NCI-H510A treated with DMSO at 0.1 percent for 48 hours (cell line): ENCODE results near the gene SGO1.

Experiments
- DNase-seq: peaks from one replicate; lab custom pipeline; 2025; lab: John Stamatoyannopoulos, UW

SGO1 gene

DNA sequence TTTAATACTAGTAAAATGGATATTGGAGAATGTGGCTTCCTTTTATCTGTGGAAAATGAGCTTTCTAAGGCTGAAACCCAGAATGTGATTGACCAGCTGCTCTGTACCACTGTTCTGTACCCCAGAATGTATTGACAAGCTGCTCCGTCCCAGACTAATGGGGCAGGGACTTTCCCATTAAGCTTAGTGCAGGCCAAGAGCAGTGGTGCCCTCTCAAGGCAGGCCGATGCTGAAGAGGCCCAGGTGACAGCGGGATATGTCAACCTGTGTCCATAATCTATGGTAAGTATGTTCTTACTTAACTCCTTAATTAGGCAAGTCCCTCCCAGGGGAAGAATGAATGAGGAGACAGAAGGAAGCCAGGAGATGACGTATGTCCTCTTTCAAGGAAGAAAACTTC, 31.1 kb downstream of the SGO1 start:
- DNase-seq: no peak

DNA sequence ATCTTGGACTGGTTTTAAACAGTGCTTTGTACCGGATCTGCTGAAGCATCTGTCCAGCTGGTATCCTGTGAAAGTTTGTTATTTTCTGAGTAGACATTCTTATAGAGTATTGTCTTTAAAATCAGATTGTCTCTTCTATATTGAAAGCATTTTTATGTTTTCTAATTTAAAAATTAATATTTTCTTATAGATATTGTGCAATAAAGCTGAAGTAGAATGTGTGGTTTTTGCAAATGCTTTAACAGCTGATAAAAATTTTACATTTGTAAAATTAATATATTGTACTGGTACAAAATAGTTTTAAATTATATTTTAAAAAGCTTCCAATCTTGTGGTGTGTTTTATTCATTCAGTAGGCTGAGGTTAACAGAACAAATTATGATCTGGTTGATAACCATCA, 31.9 kb downstream of the SGO1 start:
- DNase-seq: no peak

DNA sequence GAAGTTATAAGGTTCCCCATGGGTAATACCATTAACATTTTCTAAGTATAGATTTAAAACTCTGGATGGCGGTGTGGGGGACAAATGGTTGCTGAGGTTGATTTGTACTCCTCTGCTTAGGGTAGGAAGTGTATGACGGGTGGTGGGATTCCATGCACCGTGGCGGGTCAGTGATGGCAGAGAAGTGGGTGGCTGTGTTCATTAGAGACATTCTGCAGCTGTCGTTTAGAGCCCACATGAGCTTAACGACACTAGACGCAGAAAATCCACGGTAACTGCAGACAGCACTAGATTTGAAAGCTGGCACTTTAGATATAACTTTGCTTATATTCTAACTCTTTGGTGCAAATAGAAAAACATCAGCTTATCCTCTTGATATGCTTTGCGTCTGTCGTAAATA, 37.5 kb downstream of the SGO1 start:
- no peak for DNase-seq

DNA sequence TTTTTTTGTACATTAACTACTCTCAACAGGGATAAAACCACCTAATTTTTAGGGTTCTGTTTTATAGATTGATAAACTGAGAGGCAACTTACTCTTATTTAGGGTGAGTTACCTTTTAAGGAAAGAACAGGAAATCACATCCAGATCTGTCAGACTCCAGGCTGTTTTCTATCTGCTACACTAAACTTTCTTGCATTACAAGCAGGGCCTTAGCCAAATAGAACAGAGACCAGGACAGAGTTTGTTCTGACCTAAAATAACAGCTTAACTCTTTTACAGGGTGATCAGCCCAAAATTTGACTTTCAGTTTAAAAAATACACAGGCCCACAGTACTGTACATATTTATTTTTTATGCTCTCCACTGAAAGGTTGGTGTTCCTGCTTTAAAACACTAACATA, 38.6 kb downstream of the SGO1 start:
- no peak for DNase-seq

DNA sequence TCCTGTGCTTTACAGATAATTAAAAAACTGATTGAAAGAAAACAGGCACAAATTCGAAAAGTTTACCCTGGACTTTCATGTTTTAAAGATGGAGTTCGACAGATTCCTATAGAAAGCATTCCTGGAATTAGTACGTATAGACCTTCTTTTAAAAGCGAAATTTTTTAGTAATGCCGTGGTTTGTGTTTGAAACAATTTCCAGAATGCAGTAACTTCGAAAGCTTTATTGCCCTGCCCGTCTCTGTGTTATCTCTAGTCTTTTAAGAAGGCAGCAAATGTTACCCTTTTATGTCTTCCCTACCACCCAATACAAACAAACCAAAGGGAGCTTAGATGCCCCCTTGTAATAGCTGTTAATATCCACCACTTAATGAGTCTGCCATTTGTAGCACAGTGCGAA, 39.7 kb downstream of the SGO1 start:
- no peak for DNase-seq

DNA sequence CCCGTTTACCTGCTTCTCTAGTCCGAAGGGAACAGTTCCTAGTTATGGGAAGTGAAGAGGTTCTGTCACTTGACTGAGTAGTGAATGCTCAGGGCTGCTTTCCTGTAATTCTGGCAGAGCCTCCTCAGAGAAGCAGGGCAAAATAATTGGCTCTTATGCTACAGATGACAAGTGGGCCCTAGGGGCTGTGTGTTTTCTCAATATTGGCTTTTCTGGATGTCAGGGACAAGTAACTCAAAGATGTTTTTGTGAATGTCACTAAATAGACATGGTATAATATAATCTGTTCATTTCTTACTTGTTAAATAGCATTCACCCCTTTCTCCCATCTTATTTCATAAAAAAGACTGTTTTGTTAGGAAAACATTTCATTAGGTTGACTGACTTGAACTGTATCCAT, 40.1 kb downstream of the SGO1 start:
- no peak for DNase-seq

DNA sequence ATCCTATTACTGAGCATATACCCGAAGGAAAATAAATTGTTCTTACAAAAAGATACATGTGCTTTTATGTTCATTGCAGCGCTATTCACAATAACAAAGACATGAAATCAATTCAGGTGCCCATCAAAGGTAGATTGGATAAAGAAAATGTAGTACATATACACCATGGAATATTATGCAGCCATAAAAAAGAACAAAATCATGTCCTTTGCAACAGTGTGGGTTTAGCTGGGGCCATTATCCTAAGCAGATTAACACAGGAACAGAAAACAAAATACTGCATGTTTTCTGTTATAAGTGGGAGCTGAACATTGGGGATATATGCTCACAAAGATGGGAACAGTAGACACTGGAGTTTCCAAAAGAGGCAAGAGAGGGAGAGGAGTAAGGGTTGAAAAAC, 42.5 kb downstream of the SGO1 start:
- no peak for DNase-seq

DNA sequence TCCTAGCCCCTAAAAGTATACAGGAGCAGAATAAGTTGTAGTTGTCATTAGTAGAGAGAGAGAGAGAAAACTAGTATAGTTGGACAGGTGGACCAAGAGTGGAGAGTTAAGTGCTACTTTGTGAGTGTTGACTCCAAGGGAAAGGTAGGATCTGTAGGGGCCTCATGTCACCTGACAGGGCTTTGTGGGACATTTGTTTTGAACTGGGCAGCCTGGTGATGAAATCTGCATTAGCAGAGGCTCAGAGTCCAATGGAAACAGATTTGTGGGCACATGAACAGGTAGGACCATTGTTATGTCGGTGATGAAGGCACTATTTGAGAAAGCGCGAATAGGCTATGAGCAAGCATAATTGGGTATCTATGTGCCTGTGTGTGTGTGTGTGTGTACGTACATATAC, 43.5 kb downstream of the SGO1 start:
- no peak for DNase-seq

DNA sequence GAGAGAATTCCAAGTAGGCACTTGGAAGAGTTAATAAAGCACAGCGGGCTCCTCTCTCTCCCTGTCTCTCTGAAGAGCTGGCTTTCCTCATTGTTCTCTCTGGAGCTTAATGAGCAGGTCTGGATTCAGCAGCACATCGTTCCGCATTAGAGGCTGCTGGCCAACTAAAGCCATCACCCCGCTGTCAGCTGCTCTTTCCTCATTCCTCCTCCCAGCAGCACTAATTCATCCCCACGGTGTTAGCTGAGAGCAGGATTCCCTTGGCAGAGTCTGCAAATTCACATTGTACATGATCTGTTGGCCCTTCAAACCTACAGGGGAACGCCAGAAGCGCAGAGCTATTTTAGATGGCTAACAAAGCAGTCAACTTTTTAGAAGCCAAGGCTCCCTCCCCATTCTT, 44.2 kb downstream of the SGO1 start:
- no peak for DNase-seq

DNA sequence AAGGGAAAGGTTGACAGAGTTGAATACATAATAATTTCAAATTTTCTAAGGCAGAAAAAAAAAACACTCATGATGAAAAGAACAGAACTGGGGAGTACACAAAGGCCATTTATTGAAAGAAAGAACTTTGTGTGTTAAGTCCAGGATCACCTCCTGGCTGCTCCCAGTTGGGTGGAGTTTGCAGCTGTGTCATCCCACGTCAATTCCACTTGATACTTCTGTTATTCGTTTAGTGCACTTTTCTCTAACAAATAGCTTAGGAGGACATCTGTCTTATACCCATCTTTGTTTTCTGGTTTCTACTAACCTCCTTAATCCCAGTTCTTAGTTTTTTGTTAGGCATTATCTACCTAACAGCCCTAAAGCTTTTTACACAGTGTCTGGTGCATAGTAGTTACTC, 44.7 kb downstream of the SGO1 start:
- no peak for DNase-seq

DNA sequence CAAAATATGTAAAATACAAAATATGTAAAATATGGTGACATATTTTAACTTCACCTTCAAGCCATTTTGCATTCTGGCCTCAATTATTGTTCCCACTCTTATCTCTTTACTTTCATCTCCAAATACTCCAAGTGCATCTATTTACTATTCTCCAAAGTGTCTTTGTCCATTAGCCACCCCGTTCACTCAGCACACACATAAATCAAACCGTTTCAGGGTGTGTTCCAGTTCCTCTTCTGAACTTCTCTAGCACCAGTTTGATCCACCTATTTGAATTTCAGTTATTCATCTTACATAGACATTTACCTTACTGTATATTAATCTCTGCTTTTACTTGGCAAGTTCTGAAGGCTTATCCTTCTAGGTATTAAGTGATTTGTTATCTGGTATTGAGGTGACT, 45.1 kb downstream of the SGO1 start:
- DNase-seq: no peak

DNA sequence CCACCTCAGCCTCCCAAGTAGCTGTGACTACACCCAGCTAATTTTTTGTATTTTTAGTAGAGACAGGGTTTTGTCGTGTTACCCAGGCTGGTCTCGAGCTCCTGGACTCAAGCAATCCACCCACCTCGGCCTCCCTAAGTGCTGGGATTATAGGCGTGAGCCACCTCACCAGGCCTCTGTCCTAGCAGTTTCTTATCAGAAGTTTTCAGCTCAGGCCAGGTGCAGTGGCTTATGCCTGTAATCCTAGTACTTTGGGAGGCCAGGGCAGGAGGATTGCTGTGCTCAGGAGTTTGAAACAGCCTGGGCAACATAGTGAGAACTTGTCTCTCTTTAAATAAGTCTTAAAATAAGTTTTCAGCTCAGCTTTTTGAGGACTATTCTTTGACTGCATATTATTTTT, 48.4 kb downstream of the SGO1 start:
- no peak for DNase-seq

DNA sequence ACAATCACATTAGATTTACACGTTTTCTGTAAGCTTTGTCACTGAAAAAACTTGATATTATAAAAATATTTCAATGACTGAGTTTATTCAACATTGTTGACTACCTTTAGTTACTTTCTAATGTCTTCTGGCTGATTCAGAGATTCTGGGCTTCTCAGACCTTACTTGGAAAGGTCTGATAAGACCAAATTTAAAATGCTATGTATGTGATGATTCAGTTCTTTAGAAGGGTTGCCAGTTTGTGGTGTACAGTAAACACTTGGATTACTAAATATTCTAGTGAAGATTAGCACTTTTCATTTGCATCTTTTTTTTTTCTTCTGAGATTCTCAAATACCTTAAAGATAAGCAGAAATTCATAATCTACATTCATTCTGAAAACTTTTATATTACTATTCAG, 49.8 kb downstream of the SGO1 start:
- DNase-seq: no peak

DNA sequence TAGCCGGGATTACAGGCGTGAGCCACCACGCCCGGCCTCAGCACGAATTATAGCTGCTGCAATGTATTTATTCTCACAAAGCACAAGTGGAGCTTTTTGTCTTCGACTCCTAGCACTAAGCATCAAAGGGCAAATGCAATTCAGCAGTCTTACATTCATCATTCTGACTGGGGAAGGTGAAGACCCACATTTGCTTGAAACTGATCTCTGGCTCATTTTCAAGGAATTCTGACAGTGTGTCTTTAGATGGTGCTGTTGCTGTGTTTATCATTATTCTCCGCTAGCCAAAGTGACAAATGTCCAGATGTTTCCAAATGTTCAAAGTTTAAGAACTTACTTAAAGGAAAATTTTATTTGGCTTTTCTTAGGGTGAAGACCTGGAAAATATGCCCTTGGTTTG, 55.9 kb downstream of the SGO1 start:
- DNase-seq: no peak

DNA sequence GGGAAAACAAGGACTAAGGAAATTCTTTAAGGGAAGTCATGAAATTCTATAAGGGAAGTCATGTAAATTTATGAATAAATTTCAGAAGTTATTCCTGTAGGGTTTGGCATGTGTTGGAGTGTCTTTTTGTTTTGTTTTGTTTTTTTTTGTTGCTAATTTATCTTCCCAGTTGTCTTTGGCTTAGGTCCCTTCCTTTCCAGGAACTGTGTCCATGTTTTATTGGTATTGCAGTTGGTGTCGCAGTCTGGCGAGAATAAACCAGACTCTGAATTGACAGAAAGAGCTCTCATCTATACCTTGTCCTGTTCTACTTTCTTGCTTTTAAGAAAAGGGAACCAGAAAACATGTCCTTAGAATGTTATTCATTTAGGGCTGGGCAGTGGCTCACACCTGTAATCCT, 57.6 kb downstream of the SGO1 start:
- DNase-seq: no peak

DNA sequence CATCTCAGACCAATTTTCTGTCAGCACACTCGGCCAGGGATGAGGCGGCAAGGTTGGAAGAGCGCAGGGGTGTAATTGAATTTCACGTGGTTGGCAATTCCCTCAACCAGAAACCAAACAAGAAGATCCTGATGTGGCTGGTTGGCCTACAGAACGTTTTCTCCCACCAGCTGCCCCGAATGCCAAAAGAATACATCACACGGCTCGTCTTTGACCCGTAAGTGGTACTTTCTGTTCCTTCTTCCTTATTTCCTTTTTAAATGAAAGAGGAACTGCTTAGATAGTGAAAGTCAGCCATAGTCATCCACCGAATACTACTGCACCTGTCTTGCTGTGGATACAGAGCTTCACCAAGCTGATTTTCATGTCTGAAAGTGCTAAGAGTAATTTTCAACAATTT, 60.1 kb downstream of the SGO1 start:
- no peak for DNase-seq

DNA sequence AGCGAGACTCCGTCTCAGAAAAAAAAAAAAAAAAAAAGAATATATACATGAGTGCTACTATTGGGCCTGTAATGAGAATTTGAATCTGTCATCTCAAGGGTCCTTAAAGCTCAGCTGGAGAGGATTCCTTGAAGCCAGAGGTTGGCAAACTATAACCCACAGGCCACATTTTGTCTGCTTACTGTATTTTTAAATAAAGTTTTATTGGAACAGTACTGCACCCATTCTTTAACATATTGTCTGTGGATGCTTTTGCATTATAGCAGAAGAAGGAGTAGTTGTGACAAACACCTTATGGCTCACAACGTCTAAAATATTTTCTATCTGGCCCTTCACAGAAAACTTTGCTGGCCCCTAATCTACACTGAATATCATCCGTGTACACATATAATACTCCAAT, 60.7 kb downstream of the SGO1 start:
- DNase-seq: no peak

DNA sequence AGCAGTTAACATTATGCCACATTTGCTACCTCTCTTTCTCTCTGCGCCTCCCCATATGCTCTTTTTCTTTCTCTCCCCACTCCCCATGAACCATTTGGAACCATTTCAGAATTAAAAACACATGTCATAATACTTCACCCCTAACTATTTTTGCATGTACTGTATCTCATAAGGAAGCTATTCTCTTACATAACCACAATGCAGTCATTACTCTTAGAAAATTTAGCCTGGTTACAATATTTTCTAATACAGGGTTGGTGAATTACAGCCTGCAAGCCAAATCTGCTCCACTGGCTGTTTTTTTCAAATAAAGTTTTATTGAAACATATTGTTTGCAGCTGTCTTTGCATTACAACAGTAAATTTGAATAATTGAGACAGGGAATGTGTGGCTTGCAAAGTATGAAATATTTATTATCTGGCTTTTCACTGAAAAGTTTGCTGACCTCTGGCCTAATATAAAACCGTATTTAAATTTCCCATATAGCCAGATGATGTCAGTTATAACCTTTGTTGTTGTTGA, 62.8 kb downstream of the SGO1 start:
- DNase-seq: no peak

DNA sequence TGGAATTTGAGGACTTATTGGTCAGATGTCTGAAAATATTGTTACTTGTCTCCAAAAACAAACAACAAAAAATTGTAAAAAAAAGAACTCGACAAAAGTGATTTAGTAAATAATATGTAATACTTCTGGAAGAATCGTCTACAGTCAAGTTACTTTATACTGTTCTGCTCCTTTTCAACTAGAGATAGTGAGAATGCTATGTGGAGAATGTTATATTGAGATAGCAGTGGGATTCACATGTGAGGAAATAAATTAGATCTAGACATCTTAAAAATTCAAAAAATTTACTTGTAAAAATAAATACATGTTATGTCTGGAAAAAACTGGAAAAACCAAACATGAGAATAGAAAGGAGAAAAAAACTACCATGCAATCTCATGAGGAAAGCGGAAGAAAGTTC, 64.9 kb downstream of the SGO1 start:
- DNase-seq: no peak
